ENCODE data around the gene TCF7L2. TPM values are rescaled to one million over a fixed set of nuclear protein-coding genes. Genes with fewer than 3 reads are reported as not detected.
A peak's percentile ranks its signal among the peaks of the same experiment; 100 is the strongest.

The TCF7L2 gene
- polyA plus RNA-seq, 3 donors = 2.1 to 23.5 (median 6.1) TPM

DNA sequence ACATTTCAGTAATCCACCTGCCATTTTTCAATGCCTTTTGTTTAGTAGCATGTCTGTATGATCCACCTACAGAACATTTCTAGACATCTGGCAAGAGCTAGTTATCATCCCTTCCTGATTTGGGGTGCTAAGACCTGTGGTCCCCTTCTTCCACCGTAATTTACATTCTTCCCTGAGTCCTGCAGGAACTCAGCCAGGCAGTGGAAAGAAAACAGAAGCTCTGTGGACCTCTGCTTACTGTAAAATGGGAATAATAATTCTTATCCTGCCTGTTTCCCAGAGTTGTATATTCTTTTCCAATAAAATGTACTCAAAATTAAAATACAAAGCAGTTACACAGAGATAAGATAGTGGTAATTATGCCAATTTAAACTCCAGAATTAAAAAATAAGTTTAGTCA, 126.9 kb downstream of the TCF7L2 start:
- H3K4me3 Mint-ChIP-seq = no peak overlapping the region
- Histone ChIP-seq H2AFZ (ENCODE audit: insufficient read depth, low read depth, low read length, poor library complexity, severe bottlenecking) (no peak overlapping the region), H3K9me3 (replicated peaks in 1 of 2; ENCODE audit: control insufficient read depth in 1 of 2, insufficient read depth in 1 of 2, low read length in 2 of 2) (no peaks in the 10 kb centered on the region), H3K36me3 (replicated peaks in 1 of 2; ENCODE audit: control insufficient read depth in 1 of 2, insufficient read depth in 2 of 2, low read length in 2 of 2) (no peaks in the 10 kb centered on the region), H3K4me3 (replicated peaks in 1 of 3; ENCODE audit: low read depth in 2 of 3, low read length in 3 of 3) (no peak overlapping the region), H4K20me1 (ENCODE audit: insufficient read depth, low read length) (peaks cover 95% of the 10 kb centered on the region), H3K27ac (ENCODE audit: low read depth in 1 of 2, low read length in 2 of 2) (no peak overlapping the region), H3K9ac (ENCODE audit: insufficient read depth, low read length, poor library complexity, severe bottlenecking) (no peak overlapping the region), H3K4me1 (ENCODE audit: control insufficient read depth in 1 of 2, insufficient read depth in 2 of 2, low read length in 2 of 2) (no peaks in the 10 kb centered on the region), H3K4me2 (replicated peaks; ENCODE audit: extremely low read depth, low read length, poor library complexity, severe bottlenecking) (no peak overlapping the region), H3K79me2 (ENCODE audit: insufficient read depth, low read length) (no peaks in the 10 kb centered on the region), H3K27me3 (ENCODE audit: control insufficient read depth in 2 of 2, insufficient read depth in 2 of 2, low read length in 2 of 2) (no peaks in the 10 kb centered on the region)
- H3K4me1 Mint-ChIP-seq = no peaks in the 10 kb centered on the region
- peaks cover 12 to 21% of the 10 kb centered on the region in 2 donors for H3K36me3 Mint-ChIP-seq
- TF ChIP-seq CTCF (IDR thresholded peaks at IDR 0.05) = no peak
- DNase-seq = no peak
- no peaks in the 10 kb centered on the region for H3K9me3 Mint-ChIP-seq
- H3K27ac Mint-ChIP-seq = no peak overlapping the region
- no CpG with 5 or more reads among the region's 1 CpG for WGBS (ENCODE audit: insufficient coverage)
- intact Hi-C loops (cut with micrococcal nuclease) = no loop called here
- H3K27me3 Mint-ChIP-seq (ENCODE audit: low read depth in 3 of 3) = peaks cover 0 to 4% (median 3%) of the 10 kb centered on the region in 3 donors

DNA sequence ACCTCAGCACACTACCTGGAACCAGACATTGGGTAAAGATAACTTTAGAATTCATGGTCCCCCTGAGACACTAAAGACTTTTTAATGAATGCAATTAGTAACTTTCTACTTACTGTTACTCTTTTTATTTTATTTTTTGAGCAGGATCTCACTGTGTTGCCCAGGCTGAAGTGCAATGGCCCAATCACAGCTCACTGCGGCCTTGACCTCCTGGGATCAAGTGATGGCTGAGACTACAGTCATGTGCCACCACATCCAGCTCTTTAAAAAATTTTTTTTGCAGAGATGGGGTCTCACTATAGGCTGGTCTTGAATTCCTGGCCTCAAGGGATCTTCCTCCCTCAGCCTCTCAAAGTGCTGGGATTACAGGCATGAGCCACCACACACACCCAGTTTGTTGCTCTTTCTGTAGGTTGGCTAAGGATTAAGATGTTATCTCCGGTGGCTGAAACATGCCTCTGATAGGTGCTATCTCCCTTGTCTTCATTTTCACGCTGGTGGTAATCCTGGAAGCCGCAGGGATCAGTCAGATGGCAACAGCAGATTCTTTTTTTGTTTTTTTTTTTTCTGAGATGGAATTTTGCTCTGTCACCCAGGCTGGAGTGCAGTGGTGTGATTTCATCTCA, 128.3 kb downstream of the TCF7L2 start:
- 97% methylated on average over 4 of the region's 4 CpGs for WGBS (ENCODE audit: insufficient coverage)

More for the DNA sequence above, 128.3 kb downstream of the TCF7L2 start:
- Histone ChIP-seq H3K9ac (ENCODE audit: insufficient read depth, low read length, poor library complexity, severe bottlenecking) (no peak overlapping the region), H3K79me2 (ENCODE audit: insufficient read depth, low read length) (no peaks in the 10 kb centered on the region), H3K4me2 (replicated peaks; ENCODE audit: extremely low read depth, low read length, poor library complexity, severe bottlenecking) (no peak overlapping the region), H3K36me3 (replicated peaks in 1 of 2; ENCODE audit: control insufficient read depth in 1 of 2, insufficient read depth in 2 of 2, low read length in 2 of 2) (no peaks in the 10 kb centered on the region), H3K27me3 (ENCODE audit: control insufficient read depth in 2 of 2, insufficient read depth in 2 of 2, low read length in 2 of 2) (no peaks in the 10 kb centered on the region), H4K20me1 (ENCODE audit: insufficient read depth, low read length) (peaks cover 93% of the 10 kb centered on the region), H2AFZ (ENCODE audit: insufficient read depth, low read depth, low read length, poor library complexity, severe bottlenecking) (no peak overlapping the region), H3K27ac (ENCODE audit: low read depth in 1 of 2, low read length in 2 of 2) (no peak overlapping the region), H3K4me3 (replicated peaks in 1 of 3; ENCODE audit: low read depth in 2 of 3, low read length in 3 of 3) (no peak overlapping the region), H3K9me3 (replicated peaks in 1 of 2; ENCODE audit: control insufficient read depth in 1 of 2, insufficient read depth in 1 of 2, low read length in 2 of 2) (no peaks in the 10 kb centered on the region), H3K4me1 (ENCODE audit: control insufficient read depth in 1 of 2, insufficient read depth in 2 of 2, low read length in 2 of 2) (no peaks in the 10 kb centered on the region)
- Mint-ChIP-seq H3K27ac (peak overlapping the region in 1 of 7 donors; percentile 5), H3K27me3 (ENCODE audit: low read depth in 3 of 3) (peaks cover 0 to 4% (median 0%) of the 10 kb centered on the region in 3 donors), H3K4me3 (no peak overlapping the region), H3K4me1 (no peaks in the 10 kb centered on the region), H3K9me3 (no peaks in the 10 kb centered on the region), H3K36me3 (peaks cover 11 to 28% of the 10 kb centered on the region in 2 donors)
- intact Hi-C loops (cut with micrococcal nuclease) = no loop called here
- DNase-seq = no peak
- TF ChIP-seq CTCF (IDR thresholded peaks at IDR 0.05) = no peak
